Posterior vena cava (tissue), 2 donors: Measurements from ENCODE around the gene PTPRN2. TPM values are rescaled to one million over a fixed set of nuclear protein-coding genes. Genes with fewer than 3 reads are reported as not detected.

ENCODE experiments used
- DNase-seq: peaks from one replicate; pipeline ENCODE4 v3.0.0-alpha.2; 2020; ENCODE audit warnings: low spot score
- intact Hi-C, 2 donors: fragments of 100-400 bp; cut with DNase I; formaldehyde crosslinking; loops; one replicate each; pipeline versions ENCODE4 v1.14.1 to v1.14.2; 2022 to 2023
- total RNA-seq, 2 donors: library from RNA; stranded (reverse); fragmentation: NEBNext Ultra II Directional; extraction: Animal tissue kit (Norgen Biotek cat#: 25700); gene quantifications; one replicate each; pipeline ENCODE4 v1.2.1, GENCODE V29; 2021
- donor health status: DM: yes; HTN: yes; CAD: no.
- donor health status: DM: yes; HTN: yes; CAD: no.

The PTPRN2 gene
- total RNA-seq, 2 donors from 2014 or later = 1.6 to 2.8 TPM

- DNase-seq = peak; percentile 74
- intact Hi-C loops = no loop called here
Observed at GRCh38 chr7:158264881-158265742, 322.5 kb downstream of the PTPRN2 start.

GRCh38 chr7:158263964-158264748 lies 323.5 kb downstream of the PTPRN2 start:
- peak; percentile 62 for DNase-seq
- intact Hi-C loops = no loop called here

GRCh38 chr7:158263110-158263963 lies 324.3 kb downstream of the PTPRN2 start:
- intact Hi-C loops = no loop called here
- DNase-seq = peak; percentile 70

- intact Hi-C loops = no loop called here
- DNase-seq = no peak
Observed at GRCh38 chr7:158262284-158263109, 325.1 kb downstream of the PTPRN2 start.

GRCh38 chr7:158261362-158262235 lies 326.0 kb downstream of the PTPRN2 start:
- intact Hi-C loops = no loop called here

GRCh38 chr7:158260567-158261361 lies 326.9 kb downstream of the PTPRN2 start:
- DNase-seq = no peak
- intact Hi-C loops = no loop called here

More at GRCh38 chr7:158261362-158262235, 326.0 kb downstream of the PTPRN2 start:
- DNase-seq = no peak

GRCh38 chr7:158259671-158260418 lies 327.8 kb downstream of the PTPRN2 start:
- intact Hi-C loops = no loop called here
- no peak for DNase-seq

- intact Hi-C loops = no loop called here
- DNase-seq = no peak
Observed at GRCh38 chr7:158259141-158259540, 328.5 kb downstream of the PTPRN2 start.

GRCh38 chr7:158258411-158259130 lies 329.1 kb downstream of the PTPRN2 start:
- peak; percentile 67 for DNase-seq
- intact Hi-C loops = no loop called here

- intact Hi-C loops = no loop called here
- peak; percentile 69 for DNase-seq
Observed at GRCh38 chr7:158257516-158258410, 329.9 kb downstream of the PTPRN2 start.

GRCh38 chr7:158257001-158257400 lies 330.6 kb downstream of the PTPRN2 start:
- intact Hi-C loops = no loop called here

GRCh38 chr7:158256091-158256816 lies 331.4 kb downstream of the PTPRN2 start:
- peak; percentile 76 for DNase-seq
- intact Hi-C loops = no loop called here

More at GRCh38 chr7:158257001-158257400, 330.6 kb downstream of the PTPRN2 start:
- DNase-seq = peak; percentile 44

GRCh38 chr7:158255558-158255957 lies 332.1 kb downstream of the PTPRN2 start:
- peak; percentile 20 for DNase-seq
- intact Hi-C loops = no loop called here

- intact Hi-C loops = no loop called here
- peak; percentile 45 for DNase-seq
Observed at GRCh38 chr7:158255156-158255555, 332.5 kb downstream of the PTPRN2 start.
